HFFc6 (cell line): ENCODE measurements around the gene FUT7. TPM values are rescaled to one million over a fixed set of nuclear protein-coding genes. Genes with fewer than 3 reads are reported as not detected.
"Not testable (repeated sequence)": the region's sequence is repeated elsewhere in the genome, so short reads cannot be mapped to it uniquely, and the experiment has no call there.

ENCODE experiments used
- DNase-seq: peaks from one replicate; pipeline ENCODE4 v3.0.0-alpha.2; 2018
- H3K27ac Mint-ChIP-seq: 2 replicates; pipeline ENCODE4 v1.8.0; 2020; ENCODE audit warnings: mild to moderate bottlenecking, mixed read lengths
- H3K27me3 Mint-ChIP-seq: 2 replicates; pipeline ENCODE4 v1.8.0; 2021; ENCODE audit warnings: mild to moderate bottlenecking, moderate library complexity, mixed read lengths; ENCODE audit not compliant: insufficient read depth
- H3K36me3 Mint-ChIP-seq: 2 replicates; pipeline ENCODE4 v1.8.0; 2021; ENCODE audit warnings: low read depth, mixed read lengths
- H3K4me1 Mint-ChIP-seq: 2 replicates; pipeline ENCODE4 v1.8.0; 2020; ENCODE audit warnings: low read depth, mixed read lengths
- H3K4me3 Mint-ChIP-seq: 2 replicates; pipeline ENCODE4 v1.8.0; 2020; ENCODE audit warnings: mild to moderate bottlenecking, moderate library complexity, mixed read lengths
- H3K9me3 Mint-ChIP-seq: 2 replicates; pipeline ENCODE4 v1.8.0; 2020; ENCODE audit warnings: mild to moderate bottlenecking, mixed read lengths
- CTCF ChIP-seq: fragments of 200-600 bp; sonication (generic); IDR thresholded peaks from 2 replicates; pipeline ENCODE4 v1.5.0; 2021; ENCODE audit warnings: antibody characterized with exemption, mild to moderate bottlenecking
- total RNA-seq, 6 experiments: library from RNA; stranded (reverse); fragmentation: NEBNext Ultra II Directional; extraction: Animal tissue kit (Norgen Biotek cat#: 25700); gene quantifications; 2 replicates in 1 of 6; 3 replicates in 5 of 6; pipeline ENCODE4 v1.2.3, GENCODE V29; 2021

FUT7 gene
- total RNA-seq, 6 experiments from 2014 or later, result not detected

GRCh38 chr9:137064027-137064879, 32.4 kb upstream of the FUT7 start:
- no peak overlapping the region for H3K27ac Mint-ChIP-seq
- H3K4me3 Mint-ChIP-seq, result no peak overlapping the region
- no peak for DNase-seq
- peaks cover 1% of the 10 kb centered on the region; the same call in 1 of the 2 replicates for H3K27me3 Mint-ChIP-seq
- peak; percentile 98 for TF ChIP-seq CTCF
- no peaks in the 10 kb centered on the region for H3K36me3 Mint-ChIP-seq
- peaks cover 6% of the 10 kb centered on the region for H3K4me1 Mint-ChIP-seq
- H3K9me3 Mint-ChIP-seq, result no peaks in the 10 kb centered on the region

- no peak for TF ChIP-seq CTCF
- no peak overlapping the region for H3K27ac Mint-ChIP-seq
- no peaks in the 10 kb centered on the region for H3K36me3 Mint-ChIP-seq
- no peak for DNase-seq
- H3K27me3 Mint-ChIP-seq, result peaks cover 1% of the 10 kb centered on the region; the same call in 1 of the 2 replicates
- peaks cover 6% of the 10 kb centered on the region for H3K4me1 Mint-ChIP-seq
- no peak overlapping the region for H3K4me3 Mint-ChIP-seq
- H3K9me3 Mint-ChIP-seq, result no peaks in the 10 kb centered on the region
Observed at GRCh38 chr9:137063311-137064026, 31.6 kb upstream of the FUT7 start.

GRCh38 chr9:137062798-137063197, 30.9 kb upstream of the FUT7 start:
- not testable (repeated sequence) for H3K27me3 Mint-ChIP-seq, H3K36me3 Mint-ChIP-seq, H3K9me3 Mint-ChIP-seq, H3K4me1 Mint-ChIP-seq, DNase-seq, H3K27ac Mint-ChIP-seq, H3K4me3 Mint-ChIP-seq

- Mint-ChIP-seq H3K4me3 (no peak overlapping the region), H3K36me3 (no peaks in the 10 kb centered on the region), H3K9me3 (no peaks in the 10 kb centered on the region), H3K4me1 (no peaks in the 10 kb centered on the region; the same call in 1 of the 2 replicates), H3K27me3 (peaks cover 7% of the 10 kb centered on the region), H3K27ac (no peak overlapping the region)
- TF ChIP-seq CTCF, result no peak
- no peak for DNase-seq
Observed at GRCh38 chr9:137062384-137062783, 30.5 kb upstream of the FUT7 start.

GRCh38 chr9:137058521-137059234, 26.8 kb upstream of the FUT7 start:
- no peak overlapping the region for H3K27ac Mint-ChIP-seq
- H3K9me3 Mint-ChIP-seq, result no peaks in the 10 kb centered on the region
- TF ChIP-seq CTCF, result no peak
- H3K4me1 Mint-ChIP-seq, result peaks cover 6% of the 10 kb centered on the region
- no peak for DNase-seq
- H3K4me3 Mint-ChIP-seq, result no peak overlapping the region
- H3K36me3 Mint-ChIP-seq, result no peaks in the 10 kb centered on the region
- peaks cover 8% of the 10 kb centered on the region for H3K27me3 Mint-ChIP-seq
